ENCODE data around the gene FCSK. TPM values are rescaled to one million over a fixed set of nuclear protein-coding genes. Genes with fewer than 3 reads are reported as not detected.

Gene FCSK
- polyA plus RNA-seq, 1 experiment = 4.0 TPM

- no peak for DNase-seq (ENCODE audit: low read depth, low spot score)
- no peak for TF ChIP-seq CTCF (IDR thresholded peaks at IDR 0.05; ENCODE audit: low read depth, low read length)
- Histone ChIP-seq H3K9me3 (ENCODE audit: control insufficient read depth, insufficient read depth, low read length) (no peaks in the 10 kb centered on the region), H3K27me3 (ENCODE audit: control insufficient read depth, insufficient read depth, low read length) (no peaks in the 10 kb centered on the region), H3K4me3 (ENCODE audit: low read depth, low read length) (no peak overlapping the region), H3K27ac (ENCODE audit: low read depth, low read length) (no peak overlapping the region)
- CTCF ChIA-PET = interaction anchor here (0.6 kb wide), 1 partner anchor 251 kb away, joined by 5 read pairs; no protein-coding TSS in a partner anchor
- POLR2A ChIA-PET = no interaction called here
These were observed 34.7 kb upstream of the FCSK start for GRCh38 chr16:70419384-70420327.

GRCh38 chr16:70421014-70421413 lies 33.4 kb upstream of the FCSK start:
- ChIA-PET POLR2A (interaction anchor here (0.5 kb wide), 2 partner anchors 13 to 16 kb away, joined by 3 to 4 read pairs; no protein-coding TSS in a partner anchor), CTCF (no interaction called here)
- no peak for TF ChIP-seq CTCF (IDR thresholded peaks at IDR 0.05; ENCODE audit: low read depth, low read length)

GRCh38 chr16:70421473-70422311 lies 32.7 kb upstream of the FCSK start:
- TF ChIP-seq CTCF (IDR thresholded peaks at IDR 0.05; ENCODE audit: low read depth, low read length) = no peak
- CTCF ChIA-PET = no interaction called here
- Histone ChIP-seq H3K4me3 (ENCODE audit: low read depth, low read length) (no peak overlapping the region), H3K27ac (ENCODE audit: low read depth, low read length) (no peak overlapping the region), H3K9me3 (ENCODE audit: control insufficient read depth, insufficient read depth, low read length) (no peaks in the 10 kb centered on the region), H3K27me3 (ENCODE audit: control insufficient read depth, insufficient read depth, low read length) (no peaks in the 10 kb centered on the region)
- no peak for DNase-seq (ENCODE audit: low read depth, low spot score)
- POLR2A ChIA-PET = no interaction called here

More at GRCh38 chr16:70421014-70421413, 33.4 kb upstream of the FCSK start:
- no peak for DNase-seq (ENCODE audit: low read depth, low spot score)
- H3K27me3 ChIP-seq (ENCODE audit: control insufficient read depth, insufficient read depth, low read length) = no peaks in the 10 kb centered on the region
- no peak overlapping the region for H3K27ac ChIP-seq (ENCODE audit: low read depth, low read length)
- no peak overlapping the region for H3K4me3 ChIP-seq (ENCODE audit: low read depth, low read length)
- no peaks in the 10 kb centered on the region for H3K9me3 ChIP-seq (ENCODE audit: control insufficient read depth, insufficient read depth, low read length)

DNA sequence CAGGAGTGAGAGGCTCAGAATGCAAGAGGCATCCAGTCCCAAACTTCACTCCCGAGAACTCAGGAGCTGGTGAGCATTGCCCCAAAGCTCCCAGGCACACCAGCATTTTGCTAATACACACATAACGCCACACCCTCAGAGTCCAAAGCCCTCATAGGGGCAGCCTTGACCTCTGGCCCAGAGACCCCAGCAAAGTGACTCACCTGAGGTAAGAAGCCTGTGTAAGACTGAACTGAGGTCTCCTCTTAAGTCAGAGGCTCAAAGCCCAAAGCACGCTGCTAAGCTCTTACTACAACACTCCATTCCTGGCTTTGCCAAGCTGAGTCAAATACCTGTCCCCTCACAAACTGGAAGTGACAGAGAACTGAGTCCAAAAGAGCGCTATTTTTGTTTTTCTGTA lies 31.9 kb upstream of the FCSK start:
- Histone ChIP-seq H3K4me3 (ENCODE audit: low read depth, low read length) (no peak overlapping the region), H3K9me3 (ENCODE audit: control insufficient read depth, insufficient read depth, low read length) (no peaks in the 10 kb centered on the region), H3K27ac (ENCODE audit: low read depth, low read length) (no peak overlapping the region), H3K27me3 (ENCODE audit: control insufficient read depth, insufficient read depth, low read length) (no peaks in the 10 kb centered on the region)
- CTCF ChIA-PET = no interaction called here
- DNase-seq (ENCODE audit: low read depth, low spot score) = no peak
- TF ChIP-seq CTCF (IDR thresholded peaks at IDR 0.05; ENCODE audit: low read depth, low read length) = no peak
- POLR2A ChIA-PET = interaction anchor here (0.6 to 1.3 kb wide), 2 partner anchors 11 to 41 kb away, joined by 3 to 4 read pairs; no protein-coding TSS in a partner anchor
